OCI-LY7 (cell line): ENCODE measurements around the gene RINT1. TPM values are rescaled to one million over a fixed set of nuclear protein-coding genes. Genes with fewer than 3 reads are reported as not detected.

ENCODE experiments used
- total RNA-seq, 2 experiments: library from RNA; depleted of rRNA in 1 of 2; stranded (reverse); fragments of >200 nt in 1 of 2; shearing (Covaris generic) in 1 of 2; gene quantifications; 2 replicates each; pipeline ENCODE4 v1.2.3, GENCODE V29; 2014 to 2022

Gene RINT1
- total RNA-seq, 2 experiments from 2014 or later: 11.2 to 27.8 TPM

Other genes starting within 250 kb of the RINT1 start
- gene SRPK2, start 143.3 kb upstream of the RINT1 start, total RNA-seq (2014; rRNA removed; shearing (Covaris generic)): 21.6 and 22.1 TPM in 2 replicates
- gene SRPK2, start 143.3 kb upstream of the RINT1 start, total RNA-seq (2022): 26.8 and 31.7 TPM in 2 replicates
- gene PUS7, start 9.9 kb upstream of the RINT1 start, total RNA-seq (2014; rRNA removed; shearing (Covaris generic)): 13.3 and 13.7 TPM in 2 replicates
- 19.2 and 19.3 TPM in 2 replicates for gene PUS7, start 9.9 kb upstream of the RINT1 start, total RNA-seq (2022)
- gene EFCAB10, start 49.3 kb downstream of the RINT1 start, total RNA-seq (2014; rRNA removed; shearing (Covaris generic)): not detected in 2 replicates
- not detected in 2 replicates for gene EFCAB10, start 49.3 kb downstream of the RINT1 start, total RNA-seq (2022)